HG03439 (cell line): ENCODE results near the gene DNAI1.
"Not testable (repeated sequence)": the region's sequence is repeated elsewhere in the genome, so short reads cannot be mapped to it uniquely, and the experiment has no call there.

ENCODE experiments used
- ATAC-seq: cut with Tn5 transposase; IDR thresholded peaks from one replicate; pipeline ENCODE4 v1.9.1; 2021; ENCODE audit warnings: mild to moderate bottlenecking, moderate library complexity; ENCODE audit not compliant: unreplicated experiment

Gene DNAI1

GRCh38 chr9:34458013-34458958 is at the start of gene DNAI1, which contains the start of gene FAM219A:
Gene DNAI1 (plus strand): TSS chr9:34458805. CDS start chr9:34459006, 201 bp downstream.
Gene FAM219A (minus strand): TSS chr9:34458570. CDS start chr9:34458263, 307 bp downstream.
- ATAC-seq, result peak; percentile 97

DNA sequence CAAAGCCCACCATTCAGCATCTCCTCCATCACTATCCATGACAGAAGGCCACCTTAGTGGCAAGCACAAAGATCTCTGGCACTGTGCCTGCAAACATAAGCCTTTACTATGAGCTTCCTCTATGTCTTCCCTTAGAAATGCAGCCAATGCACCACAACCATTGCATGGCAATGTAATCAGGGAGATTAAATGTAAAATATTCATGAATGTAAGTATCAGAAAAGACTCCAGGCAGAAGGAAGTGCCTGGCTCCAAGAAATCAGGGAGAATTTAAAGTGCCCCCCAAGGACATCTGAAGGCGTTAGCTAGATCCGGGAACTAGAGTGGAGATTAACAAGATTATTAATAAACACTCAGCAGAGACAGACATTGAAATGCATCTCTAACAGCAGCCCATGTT is 49.5 kb upstream of the DNAI1 start:
- ATAC-seq, result no peak

DNA sequence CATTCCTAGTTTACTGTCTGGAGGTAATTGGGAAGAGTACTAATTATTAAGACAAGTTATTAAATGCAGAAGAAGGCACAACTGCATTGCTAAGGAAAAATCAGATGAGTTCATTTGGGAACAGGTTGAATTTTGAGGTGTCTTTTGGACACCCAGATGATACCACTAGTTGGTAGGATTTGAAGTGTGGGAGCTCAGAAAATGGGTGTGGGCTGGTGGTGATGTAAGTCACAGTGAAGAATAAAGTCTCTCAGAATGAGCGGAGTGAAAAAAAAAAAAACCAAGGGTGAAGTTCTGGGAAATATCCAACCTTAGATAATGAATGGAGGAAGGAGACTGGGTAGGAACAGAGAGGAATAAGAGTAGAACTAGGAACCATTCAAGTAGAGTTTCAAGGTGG is 46.3 kb upstream of the DNAI1 start:
- ATAC-seq, result no peak

DNA sequence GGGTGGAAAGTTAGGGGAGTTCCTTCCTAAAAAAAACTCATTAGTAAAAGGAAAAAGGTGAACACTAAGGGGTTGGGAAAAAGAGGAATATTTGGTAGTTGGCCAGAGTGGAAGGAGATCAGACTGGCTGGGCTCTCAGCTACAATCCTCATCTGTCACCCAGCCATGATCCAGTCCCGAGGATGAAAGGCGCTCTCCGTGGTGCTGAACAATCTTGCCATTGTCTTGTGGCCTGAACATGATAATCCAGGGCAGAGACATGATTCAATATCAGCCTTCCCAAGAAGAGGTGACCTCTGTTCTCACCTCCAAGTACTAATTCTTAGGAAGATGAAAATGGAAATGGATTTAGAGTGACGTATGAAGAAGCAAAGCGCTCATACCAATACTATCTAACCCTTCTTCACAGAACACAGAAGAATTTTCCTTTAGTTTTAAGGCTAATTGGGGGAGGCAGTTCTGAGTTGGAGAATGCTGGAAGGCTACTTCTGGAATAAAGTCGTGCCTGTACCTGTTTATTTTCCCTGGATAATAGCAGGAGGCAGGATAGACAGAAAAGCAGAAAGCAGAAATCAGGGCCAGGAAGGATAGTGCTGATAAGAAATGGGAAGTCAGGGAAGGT is 45.3 kb upstream of the DNAI1 start:
- ATAC-seq, result no peak

DNA sequence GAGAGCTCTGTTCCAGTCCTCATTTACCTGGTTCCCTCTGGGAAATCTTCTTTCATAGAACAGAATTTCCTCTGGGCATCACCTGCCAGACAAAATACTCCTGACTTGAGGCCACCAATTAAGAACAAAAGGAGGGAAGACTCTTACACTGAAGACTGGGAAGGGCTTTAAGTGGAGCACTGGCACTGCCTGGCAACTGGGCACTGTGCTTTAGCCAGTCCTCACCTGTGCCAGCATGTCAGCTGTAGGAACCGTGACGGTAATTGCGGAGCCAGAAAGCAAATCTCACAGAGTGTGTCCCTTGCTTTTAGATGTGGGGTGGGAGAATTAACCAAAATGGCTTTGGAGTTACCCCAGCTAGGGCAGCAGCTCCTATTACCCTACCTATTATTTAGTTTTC is 40.9 kb upstream of the DNAI1 start:
- ATAC-seq, result no peak

GRCh38 chr9:34419716-34420504 is 38.7 kb upstream of the DNAI1 start:
- no peak for ATAC-seq

DNA sequence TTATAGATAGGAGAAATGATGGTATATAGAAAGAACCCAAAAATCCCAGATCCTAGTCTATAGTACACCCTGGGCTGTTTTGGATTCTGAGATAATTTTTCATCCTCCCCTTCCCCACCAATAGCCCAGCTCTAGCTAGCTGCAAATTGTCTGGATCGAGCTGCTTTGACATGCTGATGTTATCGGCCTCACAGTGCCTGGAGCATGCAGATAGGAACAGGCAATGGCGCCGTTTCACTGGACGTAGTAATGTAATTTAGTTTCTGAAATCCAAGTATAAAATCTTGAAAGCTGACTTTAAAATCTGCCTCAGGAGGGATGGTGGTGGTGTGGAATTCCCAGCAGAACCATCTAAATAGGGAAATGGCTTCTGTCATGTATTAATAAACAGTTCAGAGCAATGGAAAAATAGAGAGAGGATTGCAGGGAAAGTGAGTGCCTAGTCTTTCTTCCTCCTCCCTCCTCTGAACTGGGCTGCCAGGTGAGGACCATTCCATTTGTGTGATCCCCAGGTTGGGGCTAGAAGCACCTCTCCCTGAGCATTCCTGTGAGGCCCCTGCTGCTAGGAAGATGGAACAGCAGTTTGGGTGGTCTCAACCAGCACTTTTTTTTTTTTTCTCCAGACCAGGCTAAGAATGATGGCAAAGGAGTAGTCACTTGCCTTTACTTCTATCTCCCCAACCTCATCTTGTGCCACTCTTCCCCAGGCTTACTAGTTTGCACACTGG is 32.1 kb upstream of the DNAI1 start:
- no peak for ATAC-seq

DNA sequence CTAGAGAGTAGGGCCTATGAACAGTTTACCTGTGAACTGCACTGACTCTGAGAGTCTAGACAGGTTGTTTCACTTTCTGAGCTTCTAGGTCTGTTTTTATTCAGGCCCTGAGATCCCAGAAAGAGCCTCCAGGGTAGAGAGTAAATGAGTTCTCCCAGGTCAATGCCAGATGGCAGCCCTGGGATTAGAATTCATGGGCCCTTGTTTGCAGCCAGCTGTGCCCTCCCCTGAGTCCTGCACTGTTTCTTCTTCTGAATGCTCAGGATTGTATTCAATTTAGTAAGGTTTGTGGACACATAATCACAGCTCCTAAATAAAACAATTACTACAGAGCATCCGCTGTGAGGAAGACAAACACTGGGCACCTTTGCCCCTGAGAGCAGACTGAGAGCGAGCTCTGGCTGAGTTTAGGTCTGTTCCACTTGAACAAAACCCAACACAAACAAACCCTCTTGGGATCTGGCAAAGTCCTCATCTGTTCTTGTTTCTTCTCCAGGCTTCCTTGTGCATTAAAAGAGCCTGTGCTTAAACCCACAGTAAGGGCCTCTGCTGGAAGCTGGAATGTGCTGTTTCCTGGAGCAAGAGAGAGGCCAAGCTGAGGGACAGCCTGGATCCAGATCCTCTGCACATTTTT is 30.2 kb upstream of the DNAI1 start:
- ATAC-seq, result no peak

DNA sequence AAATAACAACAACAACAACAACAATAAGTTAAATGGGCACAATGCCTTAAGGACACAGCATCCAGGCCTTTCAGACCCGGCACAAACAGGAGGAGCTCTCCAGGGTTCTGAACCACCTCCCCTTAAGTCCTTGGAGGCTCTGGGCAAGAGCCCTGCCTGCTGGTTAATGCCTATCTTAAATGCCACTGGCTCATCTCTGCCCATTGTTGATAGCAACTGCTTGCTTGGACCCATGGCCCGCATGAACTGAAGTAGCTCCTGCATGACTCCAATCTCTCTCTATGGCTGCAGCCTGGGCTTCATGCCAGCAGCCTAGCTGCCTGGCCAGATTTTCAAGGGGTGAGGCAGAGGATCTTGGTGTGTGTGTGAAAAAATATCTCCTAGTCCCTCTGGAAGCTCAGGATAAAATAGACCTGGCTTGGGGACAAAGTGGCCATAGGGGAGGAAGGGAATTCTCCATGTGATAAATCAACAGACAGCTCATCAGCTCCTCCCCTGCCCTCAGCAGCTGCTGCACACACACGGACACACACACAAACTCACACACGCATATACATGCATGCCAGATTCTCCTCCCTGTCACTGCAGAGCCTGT is 27.7 kb upstream of the DNAI1 start:
- no peak for ATAC-seq

DNA sequence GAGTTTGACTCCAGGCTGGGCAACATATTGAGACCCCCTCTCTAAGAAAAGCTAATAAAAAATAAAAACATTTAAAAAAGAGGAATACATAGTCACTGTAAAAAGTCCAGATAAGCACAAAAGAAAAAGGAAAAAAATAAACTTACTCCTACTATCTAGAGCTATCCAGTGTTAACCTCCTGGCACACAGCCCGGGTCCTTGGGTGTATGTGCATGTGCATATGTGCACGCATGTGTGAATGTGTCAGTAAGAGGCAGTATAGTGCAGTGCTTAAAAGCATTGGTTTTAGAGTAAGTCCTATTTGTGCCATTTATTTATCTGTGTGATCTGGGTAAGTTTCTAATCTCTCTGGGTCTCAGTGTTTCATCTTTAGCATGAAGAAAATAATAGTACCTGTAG is 26.9 kb upstream of the DNAI1 start:
- no peak for ATAC-seq

GRCh38 chr9:34437006-34437925 is 21.3 kb upstream of the DNAI1 start:
- ATAC-seq, result no peak

GRCh38 chr9:34437926-34438307 is 20.7 kb upstream of the DNAI1 start:
- not testable (repeated sequence) for ATAC-seq

- ATAC-seq, result not testable (repeated sequence)
Measured at GRCh38 chr9:34438465-34438864, 20.1 kb upstream of the DNAI1 start.

GRCh38 chr9:34440017-34440416 is 18.6 kb upstream of the DNAI1 start:
- no peak for ATAC-seq

- no peak for ATAC-seq
Measured at GRCh38 chr9:34442770-34443169, 15.8 kb upstream of the DNAI1 start.

DNA sequence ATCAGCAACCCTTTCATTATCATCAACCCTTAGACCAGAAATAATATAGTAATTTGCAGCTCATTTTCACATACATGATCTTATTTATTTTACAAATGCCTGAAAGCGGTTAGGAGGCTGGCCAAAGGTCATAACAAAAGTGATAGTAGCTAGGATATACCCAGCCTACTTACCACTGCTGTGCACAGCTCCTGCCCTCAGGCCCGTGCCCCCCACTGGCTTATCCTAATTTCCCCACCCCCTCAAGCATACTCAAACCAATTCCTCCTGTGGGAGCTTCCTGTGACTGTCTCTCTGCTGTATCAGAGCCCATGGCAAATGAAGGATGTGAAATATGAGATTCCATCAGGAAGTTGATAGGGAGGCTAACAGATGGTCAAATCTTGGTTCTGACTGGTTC is 15.1 kb upstream of the DNAI1 start:
- ATAC-seq, result no peak

DNA sequence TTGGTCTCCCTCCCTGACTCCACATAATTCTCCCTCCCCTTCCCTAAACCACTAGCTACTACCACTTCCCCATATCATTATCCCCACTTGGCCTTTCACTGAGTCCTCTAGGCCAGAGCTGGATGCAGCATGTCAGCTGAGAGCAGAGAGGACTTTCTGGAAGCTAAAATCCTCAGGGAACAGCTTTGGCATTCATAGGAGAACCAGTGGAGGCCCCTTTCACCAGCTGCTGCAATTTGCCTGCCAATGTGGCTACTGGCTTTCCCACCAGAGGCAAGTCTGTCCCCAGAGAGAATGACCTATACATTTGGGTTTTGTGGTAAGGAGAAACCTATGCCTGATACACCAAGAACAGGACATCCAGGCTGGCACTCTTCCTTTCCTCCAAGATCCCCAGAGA is 14.6 kb upstream of the DNAI1 start:
- no peak for ATAC-seq

DNA sequence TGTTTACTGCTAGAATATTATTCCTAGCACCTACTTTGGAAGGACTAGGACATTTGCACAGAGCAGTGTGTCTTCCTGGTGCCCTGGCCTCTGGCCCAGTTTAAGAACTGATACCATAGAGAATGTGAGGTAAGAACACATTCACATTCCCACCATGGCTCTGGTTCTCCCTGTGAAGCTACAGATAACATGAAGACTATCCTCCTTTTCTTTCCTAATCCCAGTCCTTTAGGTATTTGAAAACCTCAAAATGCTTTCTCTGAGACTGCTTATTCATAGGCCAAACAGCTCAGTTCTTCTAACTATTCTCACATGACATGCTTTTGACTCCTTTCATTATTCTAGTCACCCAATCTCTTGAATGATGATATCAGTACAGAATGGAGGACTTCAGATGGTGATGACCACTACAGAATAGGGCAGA is 12.1 kb upstream of the DNAI1 start:
- ATAC-seq, result no peak

DNA sequence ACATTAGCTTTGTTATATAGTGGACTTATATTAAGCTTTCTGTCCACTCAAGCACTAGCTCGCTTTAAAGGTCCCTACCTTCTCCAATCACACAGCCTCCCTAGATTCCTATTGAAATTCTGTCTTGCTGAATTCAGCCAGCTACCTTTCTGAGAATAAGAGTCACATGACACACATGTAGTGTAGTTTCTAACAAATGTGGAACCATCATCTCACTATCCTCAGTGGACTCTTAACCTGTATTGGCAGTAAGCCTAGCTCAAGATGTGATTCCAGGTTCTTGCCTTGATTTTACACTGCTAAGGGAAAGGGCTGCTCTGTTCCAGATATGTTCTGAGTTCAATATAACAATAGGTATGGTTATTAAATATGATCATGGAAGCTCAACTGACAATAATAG is 11.7 kb upstream of the DNAI1 start:
- ATAC-seq, result no peak
